H1 (cell line): ENCODE measurements around the gene RP9. TPM values are rescaled to one million over a fixed set of nuclear protein-coding genes. Genes with fewer than 3 reads are reported as not detected.

Experiments used
- CTCF ChIA-PET: fragments of 300-600 bp; sonication (Branson Sonifier 250); formaldehyde crosslinking; loops from one replicate; lab custom pipeline; 2021; ENCODE audit not compliant: partially characterized antibody; lab: Charles Lee
- POLR2A ChIA-PET: fragments of 300-600 bp; sonication (Branson Sonifier 250); formaldehyde crosslinking; loops from one replicate; lab custom pipeline; 2021; ENCODE audit warnings: inconsistent platforms; ENCODE audit not compliant: partially characterized antibody; lab: Charles Lee
- DNase-seq, 2 experiments: peaks; one replicate each; pipeline versions ENCODE4 v3.0.0 to v3.0.0-alpha.2; 2010 to 2022; ENCODE audit warnings: low spot score in 2 of 2, low read depth in 1 of 2, mixed read lengths in 1 of 2
- FAIRE-seq: peaks from 2 replicates; lab custom pipeline; 2011; peaks lifted over from hg19 to GRCh38; lab: Jason Lieb, UNC
- H2AFZ ChIP-seq: 2 replicates; pipeline ENCODE4 v1.8.1; 2012; ENCODE audit warnings: low read length, inconsistent platforms
- H2AK5ac ChIP-seq: 2 replicates; pipeline ENCODE4 v1.6.1; 2013; ENCODE audit warnings: low read depth, low read length
- H2BK120ac ChIP-seq: replicated peaks from 2 replicates; pipeline ENCODE3; 2013; ENCODE audit warnings: low read depth, low read length, inconsistent platforms
- H2BK12ac ChIP-seq: 2 replicates; pipeline ENCODE4 v1.6.1; 2013; ENCODE audit warnings: low read depth, low read length
- H2BK15ac ChIP-seq: 2 replicates; pipeline ENCODE4 v1.6.1; 2013; ENCODE audit warnings: low read length
- H2BK20ac ChIP-seq: 2 replicates; pipeline ENCODE4 v1.6.1; 2013; ENCODE audit warnings: low read length
- H2BK5ac ChIP-seq: 2 replicates; pipeline ENCODE4 v1.6.1; 2013; ENCODE audit warnings: low read depth, low read length
- H3K14ac ChIP-seq: 2 replicates; pipeline ENCODE4 v1.6.1; 2013; ENCODE audit warnings: inconsistent platforms; ENCODE audit not compliant: insufficient read length
- H3K18ac ChIP-seq: 2 replicates; pipeline ENCODE4 v1.6.1; 2013; ENCODE audit warnings: low read length; ENCODE audit errors: extremely low read depth
- H3K23ac ChIP-seq: 2 replicates; pipeline ENCODE4 v1.6.1; 2013; ENCODE audit warnings: inconsistent platforms; ENCODE audit not compliant: insufficient read length
- H3K23me2 ChIP-seq: 2 replicates; pipeline ENCODE4 v1.6.1; 2013; ENCODE audit warnings: low read depth, low read length
- H3K27ac ChIP-seq: 2 replicates; pipeline ENCODE4 v1.6.1; 2011; ENCODE audit warnings: low read depth, low read length, inconsistent platforms
- H3K27me3 ChIP-seq, 4 experiments: replicated peaks in 1 of 4; 1 replicate in 1 of 4; 2 replicates in 3 of 4; pipeline versions ENCODE4 v1.6.1 to v1.8.1; 2011 to 2013; ENCODE audit warnings: low read length in 3 of 4, mild to moderate bottlenecking in 3 of 4, inconsistent platforms in 2 of 4, mixed read lengths in 2 of 4, moderate library complexity in 1 of 4; ENCODE audit not compliant: control insufficient read depth in 3 of 4, insufficient read depth in 3 of 4; ENCODE audit errors: extremely low read depth in 1 of 4
- H3K36me3 ChIP-seq, 4 experiments: 2 replicates each; pipeline versions ENCODE4 v1.6.1 to v1.8.1; 2011 to 2013; ENCODE audit warnings: mild to moderate bottlenecking in 4 of 4, low read length in 3 of 4, moderate library complexity in 2 of 4, control low read depth in 1 of 4, inconsistent platforms in 1 of 4; ENCODE audit not compliant: insufficient read depth in 4 of 4, control insufficient read depth in 2 of 4
- H3K4ac ChIP-seq: replicated peaks from 2 replicates; pipeline ENCODE3; 2013; ENCODE audit warnings: low read length, low read depth, mixed read lengths, inconsistent platforms; ENCODE audit not compliant: insufficient read length
- H3K4me1 ChIP-seq, 4 experiments: replicated peaks in 1 of 4; 1 replicate in 1 of 4; 2 replicates in 3 of 4; pipeline versions ENCODE4 v1.6.1 to v1.8.1; 2011 to 2013; ENCODE audit warnings: low read length in 3 of 4, inconsistent platforms in 2 of 4, mixed read lengths in 1 of 4; ENCODE audit not compliant: insufficient read depth in 4 of 4, control insufficient read depth in 3 of 4
- H3K4me2 ChIP-seq, 2 experiments: 2 replicates each; pipeline versions ENCODE4 v1.6.1 to v1.8.1; 2011 to 2013; ENCODE audit warnings: low read depth in 2 of 2, low read length in 2 of 2, control low read depth in 1 of 2, inconsistent platforms in 1 of 2, mild to moderate bottlenecking in 1 of 2; ENCODE audit not compliant: insufficient read depth in 1 of 2
- H3K4me3 ChIP-seq, 4 experiments: fragments of 200-600, 300-600 bp in 1 of 4; sonication (generic), shearing (Covaris generic), sonication (Bioruptor Twin) in 1 of 4; 2 replicates each; pipeline versions ENCODE4 v1.5.1 to v1.8.1; 2011 to 2016; ENCODE audit warnings: low read length in 4 of 4, low read depth in 3 of 4, control low read depth in 2 of 4, inconsistent platforms in 2 of 4, mild to moderate bottlenecking in 2 of 4, mixed read lengths in 1 of 4, moderate library complexity in 1 of 4; ENCODE audit not compliant: insufficient read depth in 2 of 4; ENCODE audit errors: extremely low read depth in 1 of 4
- H3K56ac ChIP-seq: replicated peaks from 2 replicates; pipeline ENCODE3; 2013; ENCODE audit warnings: low read depth, mild to moderate bottlenecking, mixed read lengths, low read length, inconsistent platforms; ENCODE audit not compliant: insufficient read length
- H3K79me1 ChIP-seq: 2 replicates; pipeline ENCODE4 v1.6.1; 2013; ENCODE audit warnings: low read depth, low read length, control low read depth
- H3K79me2 ChIP-seq, 2 experiments: 2 replicates each; pipeline versions ENCODE4 v1.6.1 to v1.8.1; 2012 to 2013; ENCODE audit warnings: low read length in 2 of 2, mild to moderate bottlenecking in 2 of 2, inconsistent platforms in 1 of 2; ENCODE audit not compliant: insufficient read depth in 2 of 2, control insufficient read depth in 1 of 2
- H3K9ac ChIP-seq, 4 experiments: replicated peaks in 1 of 4; 1 replicate in 1 of 4; 2 replicates in 3 of 4; pipeline versions ENCODE4 v1.6.1 to v1.8.1; 2011 to 2013; ENCODE audit warnings: low read depth in 3 of 4, low read length in 3 of 4, control low read depth in 2 of 4, mild to moderate bottlenecking in 2 of 4, moderate library complexity in 2 of 4, inconsistent platforms in 1 of 4; ENCODE audit errors: extremely low read depth in 1 of 4
- H3K9me3 ChIP-seq, 2 experiments: 2 replicates each; pipeline versions ENCODE4 v1.6.1 to v1.8.1; 2012 to 2013; ENCODE audit warnings: mild to moderate bottlenecking in 2 of 2, moderate library complexity in 2 of 2, control low read depth in 1 of 2, inconsistent platforms in 1 of 2, low read depth in 1 of 2, low read length in 1 of 2, mixed read lengths in 1 of 2; ENCODE audit not compliant: insufficient read depth in 2 of 2
- H4K20me1 ChIP-seq, 2 experiments: replicated peaks in 1 of 2; 2 replicates each; pipeline versions ENCODE3 to v1.8.1; 2011 to 2013; ENCODE audit warnings: inconsistent platforms in 2 of 2, low read length in 2 of 2, mild to moderate bottlenecking in 1 of 2; ENCODE audit not compliant: insufficient read depth in 2 of 2, control insufficient read depth in 1 of 2
- H4K5ac ChIP-seq: 2 replicates; pipeline ENCODE4 v1.6.1; 2013; ENCODE audit warnings: low read length, low read depth, mixed read lengths, inconsistent platforms; ENCODE audit not compliant: insufficient read length
- H4K8ac ChIP-seq: 2 replicates; pipeline ENCODE4 v1.8.0; 2013; ENCODE audit warnings: mild to moderate bottlenecking, moderate library complexity, low read length, inconsistent platforms; ENCODE audit not compliant: insufficient read depth; ENCODE audit errors: extremely low read depth
- H4K91ac ChIP-seq: replicated peaks from 2 replicates; pipeline ENCODE3; 2013; ENCODE audit warnings: low read length, mixed read lengths, inconsistent platforms; ENCODE audit not compliant: insufficient read length
- BACH1 ChIP-seq: IDR thresholded peaks from 2 replicates; pipeline ENCODE4 v1.6.1; 2012; ENCODE audit warnings: low read length, improper control_type of control experiment
- EGR1 ChIP-seq: IDR thresholded peaks from 2 replicates; pipeline ENCODE4 v1.6.1; 2011; ENCODE audit warnings: low read depth, low read length, borderline replicate concordance
- HDAC2 ChIP-seq, 2 experiments: fragments of 300-600 bp in 1 of 2; sonication (generic) in 1 of 2; IDR thresholded peaks; 2 replicates each; pipeline ENCODE4 v1.6.1; 2011 to 2012; ENCODE audit warnings: low read depth in 2 of 2, low read length in 2 of 2, mild to moderate bottlenecking in 2 of 2, moderate library complexity in 2 of 2, borderline replicate concordance in 1 of 2, inconsistent platforms in 1 of 2
- HDAC6 ChIP-seq: IDR thresholded peaks from one replicate; pipeline ENCODE4 v1.7.1; 2012; ENCODE audit warnings: low read depth, mild to moderate bottlenecking, inconsistent platforms, low read length, moderate library complexity
- KDM4A ChIP-seq: IDR thresholded peaks from one replicate; pipeline ENCODE4 v1.7.1; 2012; ENCODE audit warnings: low read depth, mild to moderate bottlenecking, moderate library complexity, low read length, inconsistent platforms; ENCODE audit not compliant: severe bottlenecking
- NANOG ChIP-seq: IDR thresholded peaks from 2 replicates; pipeline ENCODE4 v1.6.1; 2011; ENCODE audit warnings: low read length, low read depth, mild to moderate bottlenecking, inconsistent platforms; ENCODE audit not compliant: insufficient read depth, poor library complexity, severe bottlenecking
- PHF8 ChIP-seq: fragments of 200-600 bp; sonication (generic); conservative IDR thresholded peaks from 2 replicates; pipeline ENCODE4 v1.7.1; 2012; ENCODE audit warnings: low read depth, mild to moderate bottlenecking, inconsistent platforms, low read length, moderate library complexity
- POU5F1 ChIP-seq: IDR thresholded peaks from 2 replicates; pipeline ENCODE4 v1.6.1; 2011; ENCODE audit warnings: low read depth, mild to moderate bottlenecking, low read length, moderate library complexity
- SIRT6 ChIP-seq: IDR thresholded peaks from one replicate; pipeline ENCODE4 v1.7.1; 2012; ENCODE audit warnings: low read length, inconsistent platforms
- SP4 ChIP-seq: IDR thresholded peaks from 2 replicates; pipeline ENCODE4 v1.6.1; 2012; ENCODE audit warnings: low read length, inconsistent platforms
- TAF1 ChIP-seq: IDR thresholded peaks from 2 replicates; pipeline ENCODE4 v1.6.1; 2011; ENCODE audit warnings: mild to moderate bottlenecking, low read depth, low read length
- WGBS, 2 experiments: shearing (Covaris generic) in 1 of 2; methylation state at CpG; one replicate each; pipeline versions ENCODE4 v1.1.6 to v1.1.7; 2013 to 2015; ENCODE audit warnings: low lambda C conversion rate in 2 of 2, mixed read lengths in 2 of 2, inconsistent platforms in 1 of 2, low coverage in 1 of 2, missing lambda C conversion rate in 1 of 2; ENCODE audit not compliant: insufficient replicate concordance in 2 of 2, insufficient coverage in 1 of 2, insufficient read length in 1 of 2; ENCODE audit errors: extremely low coverage in 1 of 2, missing lambda C conversion rate in 1 of 2; 5-methylcytosine and 5-hydroxymethylcytosine counted together
- polyA plus RNA-seq, 7 experiments: library from polyadenylated mRNA; depleted of rRNA in 3 of 7; stranded (reverse) in 5 of 7; unstranded in 2 of 7; fragments of >200 nt in 5 of 7; fragments of 200-250 nt in 2 of 7; gene quantifications; 1 replicate in 5 of 7; 2 replicates in 1 of 7; 4 replicates in 1 of 7; pipeline versions ENCODE4 v1.2.1 to v1.2.3, GENCODE V29; 2011 to 2013; ENCODE audit warnings: missing spikeins in 2 of 7, mixed read lengths in 2 of 7
- total RNA-seq: library from RNA; stranded (reverse); fragmentation: NEBNext Ultra II Directional; extraction: Animal tissue kit (Norgen Biotek cat#: 25700); gene quantifications from 2 replicates; pipeline ENCODE4 v1.2.1, GENCODE V29; 2021

RP9 gene
- total and polyA plus RNA-seq, 2 of the 8 experiments (the other 6 are each of a cell fraction or from before 2014, with no cell fraction given): 11.0 to 12.4 TPM

- H2AFZ ChIP-seq: peak within 1 kb of the TSS; percentile 68
- TF ChIP-seq NANOG (peak; percentile 19), EGR1 (no peak), TAF1 (peak; percentile 27; the same call in 1 of the 2 replicates), HDAC6 (no peak), POU5F1 (no peak), PHF8 (peak; percentile 56), KDM4A (peak; percentile 98), HDAC2 (IDR thresholded peaks at IDR 0.05; ENCODE audit: borderline replicate concordance in 1 of 2, low read depth in 2 of 2, low read length in 2 of 2) (peak in 1 of 2 experiments; percentile 86; a peak in 1 of 4 replicates), SIRT6 (no peak), SP4 (no peak), BACH1 (peak; percentile 64)
These were observed 47.0 kb downstream of the RP9 start, which contains the start of gene NT5C3A for GRCh38 chr7:33062023-33062781. Gene NT5C3A, minus strand, starts transcription at chr7:33062776. Its CDS starts 71 bp downstream, at chr7:33062705.

More at GRCh38 chr7:33062023-33062781, 47.0 kb downstream of the RP9 start, which contains the start of gene NT5C3A:
- H3K14ac ChIP-seq: no peak within 1 kb of the TSS
- no peaks in the 10 kb centered on the region; the same call in 1 of the 2 replicates for H3K79me1 ChIP-seq
- H3K27me3 ChIP-seq: no peaks in the 10 kb centered on the region
- H3K27ac ChIP-seq: peak within 1 kb of the TSS; percentile 74; the same call in 1 of the 2 replicates
- peak within 1 kb of the TSS; percentile 90; the same call in 1 of the 2 replicates for H4K8ac ChIP-seq
- FAIRE-seq (no peak), DNase-seq (peak in 1 of 2 experiments; percentile 63)
- no peak within 1 kb of the TSS for H3K4ac ChIP-seq
- no peak within 1 kb of the TSS for H2BK12ac ChIP-seq
- no peak within 1 kb of the TSS for H2BK20ac ChIP-seq
- peaks cover 0 to 2% of the 10 kb centered on the region in 2 experiments for H4K20me1 ChIP-seq
- peak within 1 kb of the TSS; percentile 50 to 74 for H3K4me2 ChIP-seq
- H2BK120ac ChIP-seq: no peak within 1 kb of the TSS
- H2AK5ac ChIP-seq: no peak within 1 kb of the TSS
- WGBS, 2 experiments: 2% methylated on average over 31 of the region's 66 CpGs; no CpG with 5 or more reads in 1 of the 2 experiments
- H3K23me2 ChIP-seq: no peaks in the 10 kb centered on the region
- H2BK15ac ChIP-seq: no peak within 1 kb of the TSS; the same call in 1 of the 2 replicates
- peak within 1 kb of the TSS; percentile 70 to 86 (median 78) for H3K9ac ChIP-seq
- H3K23ac ChIP-seq: no peak within 1 kb of the TSS
- ChIA-PET POLR2A (interaction anchor here (0.6 to 2.2 kb wide), 13 partner anchors 9 to 173 kb away, joined by 3 to 19 read pairs (median 4); partner anchors contain the start of genes KBTBD2 and RP9), CTCF (interaction anchor here (0.9 to 1.6 kb wide), 5 partner anchors 10 to 114 kb away, joined by 3 to 5 read pairs (median 4); no protein-coding TSS in a partner anchor)
- peak within 1 kb of the TSS; percentile 97 for H2BK5ac ChIP-seq
- H3K9me3 ChIP-seq: 0 out of 4 replicates have a peak, but pooled peaks cover 3 to 4% of the 10 kb centered on the region in 2 experiments
- peak within 1 kb of the TSS; percentile 95; the same call in 1 of the 2 replicates for H3K18ac ChIP-seq
- H3K56ac ChIP-seq: peak within 1 kb of the TSS; percentile 86
- H4K91ac ChIP-seq: no peak within 1 kb of the TSS
- H3K4me1 ChIP-seq: peaks cover 0 to 7% (median 0%) of the 10 kb centered on the region in 4 experiments; a peak in 1 of 7 replicates
- H3K4me3 ChIP-seq: peak within 1 kb of the TSS; percentile 80 to 90 (median 85)
- no peaks in the 10 kb centered on the region; a peak in 1 of 8 replicates for H3K36me3 ChIP-seq
- H4K5ac ChIP-seq: peak within 1 kb of the TSS; percentile 97
- peaks cover 12 to 47% of the 10 kb centered on the region in 2 experiments for H3K79me2 ChIP-seq
